Measurements from ENCODE around the gene SEH1L.
"Not testable (repeated sequence)": the region's sequence is repeated elsewhere in the genome, so short reads cannot be mapped to it uniquely, and the experiment has no call there.

Gene SEH1L

DNA sequence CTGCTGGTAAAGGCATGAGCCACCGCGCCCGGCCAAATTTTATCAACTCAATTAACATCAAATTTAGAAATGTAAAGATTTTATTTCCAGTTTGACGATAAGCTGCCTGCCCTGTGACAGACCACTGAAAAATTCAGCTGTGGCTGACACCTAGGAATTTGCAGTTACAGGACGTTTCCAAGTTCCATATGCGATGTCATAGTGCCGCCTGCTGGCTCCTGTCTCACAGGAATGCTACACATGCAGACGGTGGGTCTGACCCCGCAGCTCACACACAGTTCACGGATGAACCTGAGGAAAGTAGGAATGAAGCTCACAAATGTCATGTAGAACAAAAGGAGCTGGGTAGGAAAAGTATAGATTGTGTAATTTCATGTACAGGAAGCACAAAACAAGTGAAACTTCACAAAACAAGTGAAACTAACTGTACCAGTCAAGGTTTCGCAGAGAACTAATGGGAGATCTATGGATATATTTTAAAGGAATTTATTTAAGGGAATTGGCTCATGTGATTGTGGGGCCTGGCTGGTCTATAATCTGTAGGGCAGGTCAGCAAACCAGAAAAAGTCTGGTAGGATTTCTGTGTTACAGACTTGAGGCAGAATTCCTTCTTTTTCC lies 13.2 kb upstream of the SEH1L start:
- peak; percentile 84 for DNase-seq
- in situ Hi-C loops (cut with MboI; ENCODE audit: low pct_unique_long_range_greater_than_20kb, low sequenced_read_pairs), result loop anchor here (10.0 to 25.0 kb wide), 2 partner anchors 200 to 522 kb away; partner anchors contain the start of gene PRELID3A

DNA sequence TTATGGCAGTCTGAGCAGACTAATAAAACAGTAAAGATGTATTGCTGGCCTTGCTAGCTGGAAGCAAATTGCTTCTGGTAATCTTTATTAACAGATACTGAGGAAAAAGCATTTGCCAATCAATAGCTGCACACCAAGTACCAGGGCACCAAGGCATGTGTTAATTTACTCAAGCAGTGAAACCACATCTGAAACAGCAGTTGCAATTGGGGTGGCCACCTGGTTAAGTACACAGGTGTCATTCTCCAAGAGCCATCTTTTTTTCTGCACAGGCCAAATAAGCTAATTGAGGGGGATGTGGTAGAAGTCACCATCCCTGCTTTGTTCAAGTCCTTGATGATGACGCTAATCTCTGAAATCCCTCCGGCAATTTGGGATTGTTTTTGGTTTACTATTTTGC lies 8.6 kb upstream of the SEH1L start:
- in situ Hi-C loops (cut with MboI; ENCODE audit: low pct_unique_long_range_greater_than_20kb, low sequenced_read_pairs), result loop anchor here (10.0 to 25.0 kb wide), 2 partner anchors 204 to 527 kb away; partner anchors contain the start of gene PRELID3A

DNA sequence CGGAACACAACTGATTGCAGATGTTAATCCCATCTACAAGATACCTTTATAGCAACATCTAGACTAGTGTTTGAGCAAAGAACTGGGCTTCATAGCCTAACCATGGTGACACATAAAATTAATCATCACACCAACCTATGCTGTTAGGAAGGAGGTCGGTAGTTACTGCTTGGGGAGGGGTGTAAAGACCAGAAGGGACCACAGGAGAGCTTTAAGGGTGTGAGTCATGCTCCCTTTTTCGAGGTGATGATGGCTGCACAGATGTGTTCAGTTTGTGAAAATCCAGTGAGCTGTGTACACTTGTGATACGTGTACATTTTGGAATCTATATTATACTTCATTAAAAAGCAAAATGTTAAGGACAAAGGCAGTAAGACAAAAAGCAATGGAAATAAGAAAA lies 4.6 kb upstream of the SEH1L start:
- DNase-seq, result no peak
- in situ Hi-C loops (cut with MboI; ENCODE audit: low pct_unique_long_range_greater_than_20kb, low sequenced_read_pairs), result loop anchor here (25.0 kb wide), 1 partner anchor 531 kb away; the partner anchor contains the start of gene PRELID3A

More for the DNA sequence above, 8.6 kb upstream of the SEH1L start:
- DNase-seq, result no peak

GRCh38 chr18:12944709-12945108 lies 3.1 kb upstream of the SEH1L start:
- peak; percentile 18 for DNase-seq
- in situ Hi-C loops (cut with MboI; ENCODE audit: low pct_unique_long_range_greater_than_20kb, low sequenced_read_pairs), result loop anchor here (25.0 kb wide), 1 partner anchor 532 kb away; the partner anchor contains the start of gene PRELID3A

GRCh38 chr18:12946549-12947284 lies 1.1 kb upstream of the SEH1L start:
- peak; percentile 73 for DNase-seq
- in situ Hi-C loops (cut with MboI; ENCODE audit: low pct_unique_long_range_greater_than_20kb, low sequenced_read_pairs), result loop anchor here (25.0 kb wide), 1 partner anchor 534 kb away; the partner anchor contains the start of gene PRELID3A

GRCh38 chr18:12948050-12948804 lies 416 bp downstream of the SEH1L start:
- DNase-seq, result peak; percentile 96
- in situ Hi-C loops (cut with MboI; ENCODE audit: low pct_unique_long_range_greater_than_20kb, low sequenced_read_pairs), result loop anchor here (25.0 kb wide), 1 partner anchor 536 kb away; the partner anchor contains the start of gene PRELID3A

- in situ Hi-C loops (cut with MboI; ENCODE audit: low pct_unique_long_range_greater_than_20kb, low sequenced_read_pairs), result no loop called here
- no peak for DNase-seq
Measured at GRCh38 chr18:12958478-12958877, 10.7 kb downstream of the SEH1L start.

- DNase-seq, result no peak
- in situ Hi-C loops (cut with MboI; ENCODE audit: low pct_unique_long_range_greater_than_20kb, low sequenced_read_pairs), result no loop called here
Measured at GRCh38 chr18:12960395-12960794, 12.6 kb downstream of the SEH1L start.

DNA sequence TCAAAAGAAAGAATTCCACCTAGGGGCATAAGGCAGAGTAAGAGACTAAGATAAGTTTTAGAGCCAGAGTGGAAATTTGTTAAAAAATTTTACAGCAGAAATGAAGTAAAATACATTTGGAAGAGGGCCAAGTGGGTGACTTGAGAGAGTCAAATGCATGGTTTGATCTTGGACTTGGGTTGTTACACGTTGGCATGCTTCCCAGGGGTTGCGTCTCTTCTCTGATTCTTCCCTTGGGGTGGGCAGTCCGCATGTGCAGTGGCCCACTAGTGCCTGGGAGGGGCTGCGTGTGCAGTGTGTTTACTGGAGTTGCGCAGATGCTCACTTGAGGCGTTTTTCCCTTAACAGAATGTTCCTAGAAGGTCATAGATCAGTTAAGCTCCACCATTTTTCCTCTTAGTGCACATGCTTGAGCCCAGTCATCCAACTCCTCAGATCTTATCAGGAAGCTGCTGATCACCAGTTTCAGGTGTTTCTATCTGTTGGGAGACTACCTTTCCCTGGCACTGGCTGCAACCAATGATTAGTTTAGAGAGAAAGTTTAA lies 13.1 kb downstream of the SEH1L start:
- DNase-seq, result no peak

DNA sequence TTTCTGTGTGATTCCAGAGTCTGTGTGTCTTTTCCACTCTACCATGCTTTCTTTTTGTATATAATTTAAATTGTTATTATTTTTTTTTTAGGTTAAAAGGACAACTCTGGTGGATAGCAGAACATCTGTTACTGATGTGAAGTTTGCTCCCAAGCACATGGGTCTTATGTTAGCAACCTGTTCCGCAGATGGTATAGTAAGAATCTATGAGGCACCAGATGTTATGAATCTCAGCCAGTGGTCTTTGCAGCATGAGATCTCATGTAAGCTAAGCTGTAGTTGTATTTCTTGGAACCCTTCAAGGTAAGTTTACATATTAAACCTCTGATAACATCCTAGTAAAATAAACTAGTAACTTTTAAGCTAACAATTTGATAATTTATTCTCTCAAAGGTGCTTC lies 15.3 kb downstream of the SEH1L start:
- DNase-seq, result no peak
- in situ Hi-C loops (cut with MboI; ENCODE audit: low pct_unique_long_range_greater_than_20kb, low sequenced_read_pairs), result no loop called here

More for the DNA sequence above, 13.1 kb downstream of the SEH1L start:
- in situ Hi-C loops (cut with MboI; ENCODE audit: low pct_unique_long_range_greater_than_20kb, low sequenced_read_pairs), result no loop called here

- in situ Hi-C loops (cut with MboI; ENCODE audit: low pct_unique_long_range_greater_than_20kb, low sequenced_read_pairs), result no loop called here
- DNase-seq, result no peak
Measured at GRCh38 chr18:12968115-12968514, 20.3 kb downstream of the SEH1L start.

DNA sequence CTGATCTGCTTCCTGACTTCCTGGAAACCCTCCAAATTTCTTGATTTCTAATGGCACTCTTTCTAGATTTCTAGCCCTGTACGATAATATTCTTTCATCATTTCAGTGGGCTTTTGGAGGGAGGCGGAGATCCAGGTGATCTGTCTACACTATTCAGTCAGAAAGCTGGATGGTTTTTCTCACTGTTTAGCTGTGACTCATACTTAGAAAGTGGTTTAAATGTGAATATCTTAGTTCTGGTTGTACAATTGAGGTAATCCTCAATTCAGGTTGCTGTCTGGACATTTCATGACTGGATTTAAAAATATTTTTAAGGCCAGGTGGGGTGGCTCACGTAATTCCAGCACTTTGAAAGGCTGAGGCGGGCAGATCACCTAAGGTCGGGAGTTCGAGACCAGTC lies 20.8 kb downstream of the SEH1L start:
- no peak for DNase-seq
- in situ Hi-C loops (cut with MboI; ENCODE audit: low pct_unique_long_range_greater_than_20kb, low sequenced_read_pairs), result no loop called here

DNA sequence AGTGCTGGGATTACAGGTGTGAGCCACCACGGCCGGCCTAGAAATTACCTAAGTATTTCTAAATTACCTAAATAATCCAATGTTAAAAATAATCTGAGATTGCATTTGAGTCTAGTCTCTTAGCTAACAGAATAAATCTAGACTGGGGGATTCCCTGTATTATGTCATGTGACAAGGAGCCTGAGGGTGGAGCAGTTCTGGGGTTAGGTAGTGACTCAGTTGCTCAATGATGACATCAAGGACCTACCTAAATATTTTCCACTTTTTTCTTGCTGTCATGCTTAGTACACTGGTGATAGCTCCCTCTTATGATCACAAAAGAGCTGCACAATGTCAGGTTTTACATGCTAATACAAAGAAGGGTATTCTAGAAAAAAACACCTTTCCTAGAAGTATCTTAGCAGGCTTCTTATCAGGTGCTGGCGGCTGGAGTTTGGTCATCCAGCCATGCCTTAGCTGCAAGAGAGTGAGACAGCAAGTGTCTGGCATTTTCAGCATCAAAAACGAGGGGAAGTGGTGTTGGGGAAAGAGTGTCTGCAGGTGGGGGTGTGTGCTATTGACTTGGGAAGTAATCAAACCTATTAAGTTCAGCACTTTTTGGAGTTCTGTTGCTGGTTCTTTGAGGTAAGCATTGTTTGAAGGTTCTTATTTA lies 25.9 kb downstream of the SEH1L start:
- in situ Hi-C loops (cut with MboI; ENCODE audit: low pct_unique_long_range_greater_than_20kb, low sequenced_read_pairs), result no loop called here
- no peak for DNase-seq

DNA sequence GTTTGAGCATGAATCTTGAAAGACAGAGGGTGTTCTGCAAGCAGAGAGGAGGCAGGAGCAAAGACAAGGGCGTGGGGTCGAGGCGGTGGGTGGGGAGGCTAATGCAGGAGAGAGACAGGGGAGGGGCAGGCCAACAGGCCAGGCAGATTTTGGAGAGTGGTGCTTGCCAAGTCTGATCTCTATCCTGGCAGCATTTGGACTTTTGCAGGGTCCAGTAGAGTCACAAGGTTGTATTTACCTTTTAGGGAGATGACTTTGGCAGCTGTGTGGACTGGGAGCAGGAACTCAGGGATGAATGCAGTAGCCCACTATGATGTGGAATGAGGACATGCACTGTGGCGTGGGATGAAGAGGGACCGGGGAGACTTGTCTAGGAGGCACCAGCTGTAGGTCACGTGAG lies 27.7 kb downstream of the SEH1L start:
- no peak for DNase-seq
- in situ Hi-C loops (cut with MboI; ENCODE audit: low pct_unique_long_range_greater_than_20kb, low sequenced_read_pairs), result no loop called here

DNA sequence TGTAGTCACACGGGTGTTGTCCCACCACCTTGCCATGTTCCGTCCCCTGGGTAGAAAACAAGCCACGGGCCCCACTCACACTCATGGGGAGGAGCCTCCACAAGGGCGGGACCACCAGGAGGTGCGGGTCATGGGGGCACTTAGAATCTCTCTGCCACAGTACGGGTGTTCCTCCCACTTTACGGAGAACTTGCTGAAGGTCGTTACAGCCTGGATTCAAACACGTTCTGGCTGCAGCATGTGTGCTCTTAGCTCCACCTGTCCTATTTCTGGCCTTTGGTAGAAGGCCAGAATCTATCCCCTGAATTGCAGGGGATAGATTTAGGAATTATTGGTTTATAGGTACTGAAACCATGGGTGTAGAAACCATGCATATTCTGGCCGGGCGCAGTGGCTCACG lies 28.5 kb downstream of the SEH1L start:
- in situ Hi-C loops (cut with MboI; ENCODE audit: low pct_unique_long_range_greater_than_20kb, low sequenced_read_pairs), result no loop called here

GRCh38 chr18:12980065-12980464 lies 32.3 kb downstream of the SEH1L start:
- DNase-seq; in situ Hi-C loops (cut with MboI; ENCODE audit: low pct_unique_long_range_greater_than_20kb, low sequenced_read_pairs): not testable (repeated sequence)

More for the DNA sequence above, 28.5 kb downstream of the SEH1L start:
- no peak for DNase-seq

DNA sequence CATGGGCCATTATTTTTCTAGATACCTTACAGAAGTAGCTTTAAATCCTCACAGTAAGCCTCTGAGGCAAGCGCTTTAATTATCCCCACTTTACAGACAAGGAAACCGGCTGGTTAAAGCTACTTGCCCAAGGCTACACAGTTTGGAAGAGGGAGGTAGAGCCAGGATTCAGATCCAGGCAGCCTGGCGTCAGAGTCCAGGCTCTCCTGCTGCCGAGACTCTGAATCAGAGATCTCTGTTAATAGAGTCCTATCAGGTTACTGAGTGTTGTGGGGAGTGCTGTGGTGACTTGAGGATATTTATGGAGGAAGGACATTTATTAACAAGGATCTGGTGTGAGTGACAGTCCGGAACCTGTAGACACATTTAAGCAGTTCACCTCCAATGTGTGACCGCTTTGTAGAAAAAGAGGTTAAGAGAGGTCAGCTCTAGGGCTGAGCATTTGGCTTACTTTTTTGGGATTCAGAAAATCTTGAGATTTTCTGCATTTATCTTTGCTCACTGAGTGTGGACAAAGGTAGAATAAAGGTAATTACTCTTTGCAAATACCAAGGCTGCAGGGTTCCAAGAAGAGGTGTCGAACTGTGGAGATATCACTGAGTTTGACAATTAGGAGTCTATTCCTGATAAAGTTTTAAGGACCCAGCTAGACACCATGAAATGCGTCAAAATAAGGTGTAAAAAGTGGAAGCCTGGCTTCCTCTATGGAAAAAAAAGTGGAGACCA lies 41.7 kb downstream of the SEH1L start:
- in situ Hi-C loops (cut with MboI; ENCODE audit: low pct_unique_long_range_greater_than_20kb, low sequenced_read_pairs), result no loop called here
- DNase-seq, result no peak

GRCh38 chr18:12990123-12990475 lies 42.3 kb downstream of the SEH1L start:
- in situ Hi-C loops (cut with MboI; ENCODE audit: low pct_unique_long_range_greater_than_20kb, low sequenced_read_pairs), result no loop called here
- DNase-seq, result peak; percentile 40
